Measurements from ENCODE around the gene TMEM132E.

- no peak for TF ChIP-seq CTCF (conservative IDR thresholded peaks at IDR 0.05; ENCODE audit: low read depth, low read length)
- TF ChIP-seq POLR2A (IDR thresholded peaks at IDR 0.05; ENCODE audit: low read depth, low read length): no peak
- no peak for TF ChIP-seq SMC3 (IDR thresholded peaks at IDR 0.05; ENCODE audit: low read depth, low read length)
- no peak for TF ChIP-seq MAZ (IDR thresholded peaks at IDR 0.05; ENCODE audit: borderline replicate concordance, low read depth, low read length)
- no peak for TF ChIP-seq CEBPB (IDR thresholded peaks at IDR 0.05; ENCODE audit: low read depth, low read length)
- TF ChIP-seq RFX5 (IDR thresholded peaks at IDR 0.05; ENCODE audit: low read depth, low read length): no peak
- TF ChIP-seq FOS (IDR thresholded peaks at IDR 0.05; ENCODE audit: low read depth, low read length): no peak
- TF ChIP-seq, protein P1, sequence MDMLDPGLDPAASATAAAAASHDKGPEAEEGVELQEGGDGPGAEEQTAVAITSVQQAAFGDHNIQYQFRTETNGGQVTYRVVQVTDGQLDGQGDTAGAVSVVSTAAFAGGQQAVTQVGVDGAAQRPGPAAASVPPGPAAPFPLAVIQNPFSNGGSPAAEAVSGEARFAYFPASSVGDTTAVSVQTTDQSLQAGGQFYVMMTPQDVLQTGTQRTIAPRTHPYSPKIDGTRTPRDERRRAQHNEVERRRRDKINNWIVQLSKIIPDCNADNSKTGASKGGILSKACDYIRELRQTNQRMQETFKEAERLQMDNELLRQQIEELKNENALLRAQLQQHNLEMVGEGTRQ (IDR thresholded peaks at IDR 0.05; ENCODE audit: low read depth, low read length): no peak
- no peak for TF ChIP-seq RAD21 (IDR thresholded peaks at IDR 0.05; ENCODE audit: low read length)
- no peak for TF ChIP-seq MXI1 (IDR thresholded peaks at IDR 0.05; ENCODE audit: borderline replicate concordance, low read depth, low read length)
- TF ChIP-seq BHLHE40 (IDR thresholded peaks at IDR 0.05; ENCODE audit: low read depth, low read length): no peak
- no peak for TF ChIP-seq MAFK (IDR thresholded peaks at IDR 0.05; ENCODE audit: low read depth, low read length)
- no peak for TF ChIP-seq RCOR1 (IDR thresholded peaks at IDR 0.05; ENCODE audit: insufficient replicate concordance, low read length)
- no peak for TF ChIP-seq NFE2L2 (IDR thresholded peaks at IDR 0.05; ENCODE audit: low read depth, low read length)
Measured at GRCh38 chr17:34624767-34625383, 45.5 kb downstream of the TMEM132E start.

Measured in IMR-90 (cell line).